Left ventricle myocardium inferior (tissue), 1 donor: Measurements from ENCODE around the gene SMG6. TPM values are rescaled to one million over a fixed set of nuclear protein-coding genes. Genes with fewer than 3 reads are reported as not detected.

Experiments used
- DNase-seq: peaks from one replicate; pipeline ENCODE4 v3.0.0-alpha.2; 2020
- H3K27ac ChIP-seq: fragments of 200-600 bp; replicated peaks from 2 replicates; pipeline ENCODE4 v1.8.0; 2021
- H3K27me3 ChIP-seq: fragments of 200-600 bp; 2 replicates; pipeline ENCODE4 v1.8.0; 2021; ENCODE audit warnings: low read depth
- H3K36me3 ChIP-seq: fragments of 200-600 bp; 2 replicates; pipeline ENCODE4 v1.8.0; 2021
- H3K4me1 ChIP-seq: fragments of 200-600 bp; 2 replicates; pipeline ENCODE4 v1.8.0; 2021
- H3K4me3 ChIP-seq: fragments of 200-600 bp; 2 replicates; pipeline ENCODE4 v1.8.0; 2021; ENCODE audit warnings: mild to moderate bottlenecking, moderate library complexity
- H3K9me3 ChIP-seq: fragments of 200-600 bp; replicated peaks from 2 replicates; pipeline ENCODE4 v1.8.0; 2021
- intact Hi-C: fragments of 100-400 bp; cut with micrococcal nuclease; formaldehyde crosslinking; loops from one replicate; pipeline ENCODE4 v1.11.0; 2022
- total RNA-seq: library from RNA; stranded (reverse); fragmentation: NEBNext Ultra II Directional; extraction: Animal tissue kit (Norgen Biotek cat#: 25700); gene quantifications from one replicate; pipeline ENCODE4 v1.2.1, GENCODE V29; 2021
- TF ChIP-seq, protein P1 (sequence below): fragments of 200-600 bp; IDR thresholded peaks from 2 replicates; pipeline ENCODE4 v1.8.0; 2021; ENCODE audit warnings: antibody characterized with exemption, mild to moderate bottlenecking, borderline replicate concordance
- donor health status: DM: no; HTN: yes; CAD: no; lungs with severe emphysema.

The SMG6 gene
- total RNA-seq, 1 donor from 2014 or later = 22.1 TPM

DNA sequence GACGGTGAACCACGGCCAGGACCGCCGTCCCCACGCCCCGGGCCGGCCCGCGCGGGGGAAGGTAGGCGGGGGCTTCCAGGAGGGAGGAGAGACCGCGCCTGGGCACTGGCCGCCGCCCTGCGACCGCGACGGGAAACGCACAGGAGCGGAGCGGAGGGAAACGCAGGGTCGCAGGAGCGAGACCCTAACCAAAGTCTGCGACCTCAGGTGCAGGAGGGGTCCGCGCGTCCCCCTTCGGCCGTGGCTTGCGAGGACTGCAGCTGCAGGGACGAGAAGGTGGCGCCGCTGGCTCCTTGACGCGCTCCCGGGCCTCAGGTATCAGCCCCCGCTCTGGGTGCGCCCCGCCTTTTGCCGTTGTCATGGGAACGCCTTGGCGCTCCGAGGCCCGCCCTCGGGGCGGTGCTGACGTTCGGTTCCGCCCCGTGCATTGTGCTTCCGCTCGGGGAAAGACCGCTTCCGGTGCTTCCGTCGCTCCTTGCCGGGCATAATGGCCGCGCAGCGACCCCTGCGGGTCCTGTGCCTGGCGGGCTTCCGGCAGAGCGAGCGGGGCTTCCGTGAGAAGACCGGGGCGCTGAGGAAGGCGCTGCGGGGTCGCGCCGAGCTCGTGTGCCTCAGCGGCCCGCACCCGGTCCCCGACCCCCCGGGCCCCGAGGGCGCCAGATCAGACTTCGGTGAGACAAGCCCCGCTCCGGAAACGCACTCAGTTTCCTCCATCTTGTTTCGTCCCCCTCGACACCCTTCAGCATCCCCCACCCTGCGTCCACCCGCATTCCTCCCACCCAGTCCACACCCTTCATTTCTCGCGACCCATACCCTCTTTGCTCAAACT lies 261.8 kb downstream of the SMG6 start, which contains the start of gene OVCA2:
Gene OVCA2, plus strand, starts transcription at position 462 of the 829 bp plus-strand sequence. Its CDS starts 26 bp downstream, at position 488.
- Histone ChIP-seq H3K27me3 (no peaks in the 10 kb centered on the region), H3K9me3 (no peaks in the 10 kb centered on the region), H3K36me3 (peaks cover 40% of the 10 kb centered on the region), H3K4me3 (peak within 1 kb of the TSS; percentile 88), H3K27ac (peak within 1 kb of the TSS; percentile 96), H3K4me1 (peaks cover 44% of the 10 kb centered on the region)
- peak; percentile 93 for DNase-seq
- intact Hi-C loops = no loop called here
- TF ChIP-seq, protein P1, sequence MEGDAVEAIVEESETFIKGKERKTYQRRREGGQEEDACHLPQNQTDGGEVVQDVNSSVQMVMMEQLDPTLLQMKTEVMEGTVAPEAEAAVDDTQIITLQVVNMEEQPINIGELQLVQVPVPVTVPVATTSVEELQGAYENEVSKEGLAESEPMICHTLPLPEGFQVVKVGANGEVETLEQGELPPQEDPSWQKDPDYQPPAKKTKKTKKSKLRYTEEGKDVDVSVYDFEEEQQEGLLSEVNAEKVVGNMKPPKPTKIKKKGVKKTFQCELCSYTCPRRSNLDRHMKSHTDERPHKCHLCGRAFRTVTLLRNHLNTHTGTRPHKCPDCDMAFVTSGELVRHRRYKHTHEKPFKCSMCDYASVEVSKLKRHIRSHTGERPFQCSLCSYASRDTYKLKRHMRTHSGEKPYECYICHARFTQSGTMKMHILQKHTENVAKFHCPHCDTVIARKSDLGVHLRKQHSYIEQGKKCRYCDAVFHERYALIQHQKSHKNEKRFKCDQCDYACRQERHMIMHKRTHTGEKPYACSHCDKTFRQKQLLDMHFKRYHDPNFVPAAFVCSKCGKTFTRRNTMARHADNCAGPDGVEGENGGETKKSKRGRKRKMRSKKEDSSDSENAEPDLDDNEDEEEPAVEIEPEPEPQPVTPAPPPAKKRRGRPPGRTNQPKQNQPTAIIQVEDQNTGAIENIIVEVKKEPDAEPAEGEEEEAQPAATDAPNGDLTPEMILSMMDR = peak; percentile 62

DNA sequence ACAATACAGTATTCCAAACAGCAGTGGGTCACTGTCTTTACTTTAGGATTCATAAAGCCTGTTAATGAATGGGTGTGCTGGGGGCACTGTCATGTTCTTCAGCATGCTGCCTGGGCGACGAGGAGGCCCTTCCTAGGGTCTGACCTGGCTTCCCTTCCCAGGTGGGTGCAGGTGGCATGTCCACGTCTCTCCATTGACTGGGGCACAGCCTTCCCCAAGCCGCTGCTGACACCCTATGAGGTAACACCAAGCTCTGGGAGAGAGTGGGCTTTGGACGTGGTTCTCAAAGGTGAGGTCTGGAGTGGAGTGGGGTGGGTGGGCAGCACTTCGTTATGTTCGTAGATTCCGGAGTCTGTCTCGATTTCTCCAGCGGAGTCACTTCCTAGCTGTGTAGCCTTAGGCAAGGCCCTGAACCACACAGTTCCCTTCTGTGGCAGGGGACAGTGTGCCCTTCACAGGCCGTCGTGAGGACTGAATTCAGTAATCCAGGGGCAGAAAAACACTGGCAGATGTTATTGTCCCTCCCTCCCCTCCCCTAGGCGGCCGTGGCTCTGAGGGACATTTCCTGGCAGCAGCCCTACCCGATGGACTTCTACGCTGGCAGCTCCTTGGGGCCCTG lies 262.5 kb downstream of the SMG6 start:
- intact Hi-C loops = no loop called here
- H3K4me1 ChIP-seq = peaks cover 44% of the 10 kb centered on the region
- H3K27me3 ChIP-seq = no peaks in the 10 kb centered on the region
- TF ChIP-seq, protein P1 = no peak
- DNase-seq = no peak
- no peaks in the 10 kb centered on the region for H3K9me3 ChIP-seq
- H3K27ac ChIP-seq = peak overlapping the region; percentile 96
- H3K36me3 ChIP-seq = peaks cover 47% of the 10 kb centered on the region
- H3K4me3 ChIP-seq = peak overlapping the region; percentile 88

DNA sequence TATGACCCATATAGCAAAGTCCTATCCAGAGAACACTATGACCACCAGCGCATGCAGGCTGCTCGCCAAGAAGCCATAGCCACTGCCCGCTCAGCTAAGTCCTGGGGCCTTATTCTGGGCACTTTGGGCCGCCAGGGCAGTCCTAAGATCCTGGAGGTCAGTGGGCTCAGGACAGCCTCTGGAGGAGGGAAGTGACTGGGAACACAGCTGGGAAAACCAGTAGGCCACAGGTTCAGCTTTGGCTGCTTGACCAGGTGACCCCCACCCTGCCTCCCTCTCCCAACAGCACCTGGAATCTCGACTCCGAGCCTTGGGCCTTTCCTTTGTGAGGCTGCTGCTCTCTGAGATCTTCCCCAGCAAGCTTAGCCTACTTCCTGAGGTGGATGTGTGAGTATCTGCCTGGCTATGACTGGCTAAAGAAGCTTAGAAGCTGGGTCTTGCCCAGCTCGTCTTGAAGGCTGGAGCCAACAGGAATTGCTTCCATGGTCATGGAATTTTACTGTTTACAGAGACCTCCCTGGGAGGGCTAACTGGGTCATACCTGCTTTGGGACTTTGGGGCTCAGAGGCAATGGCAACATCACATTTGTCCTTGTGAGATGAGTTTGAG lies 263.3 kb downstream of the SMG6 start:
- intact Hi-C loops = no loop called here
- TF ChIP-seq, protein P1 = no peak

DNA sequence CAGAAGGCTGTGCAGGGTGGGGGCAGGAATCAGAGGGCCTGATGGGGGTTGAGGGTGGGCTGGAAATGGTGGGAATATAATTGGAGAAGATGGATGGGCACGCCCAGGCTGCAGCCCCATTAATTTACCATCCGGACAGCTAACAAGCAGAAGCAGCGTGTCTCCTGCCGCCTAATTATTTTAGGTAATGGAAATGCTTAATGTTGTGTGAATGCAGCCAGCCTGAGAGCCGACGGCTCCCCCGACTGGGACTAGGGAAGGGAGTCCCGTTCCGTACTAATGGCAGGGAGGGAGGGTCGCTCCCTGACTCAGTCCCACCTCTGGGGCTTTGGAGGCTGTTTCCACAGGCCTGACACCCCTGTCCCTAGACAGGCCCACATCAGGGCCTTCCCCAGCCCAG lies 266.4 kb downstream of the SMG6 start:
- no peaks in the 10 kb centered on the region for H3K9me3 ChIP-seq
- no peak overlapping the region for H3K4me3 ChIP-seq
- intact Hi-C loops = no loop called here
- DNase-seq = no peak
- peaks cover 38% of the 10 kb centered on the region for H3K36me3 ChIP-seq
- H3K27me3 ChIP-seq = no peaks in the 10 kb centered on the region
- H3K27ac ChIP-seq = no peak overlapping the region
- TF ChIP-seq, protein P1 = no peak
- peaks cover 26% of the 10 kb centered on the region for H3K4me1 ChIP-seq

More for the DNA sequence above, 263.3 kb downstream of the SMG6 start:
- no peak overlapping the region for H3K27ac ChIP-seq
- no peak overlapping the region for H3K4me3 ChIP-seq
- H3K9me3 ChIP-seq = no peaks in the 10 kb centered on the region
- H3K27me3 ChIP-seq = no peaks in the 10 kb centered on the region
- no peak for DNase-seq
- H3K4me1 ChIP-seq = peaks cover 44% of the 10 kb centered on the region
- H3K36me3 ChIP-seq = peaks cover 53% of the 10 kb centered on the region

DNA sequence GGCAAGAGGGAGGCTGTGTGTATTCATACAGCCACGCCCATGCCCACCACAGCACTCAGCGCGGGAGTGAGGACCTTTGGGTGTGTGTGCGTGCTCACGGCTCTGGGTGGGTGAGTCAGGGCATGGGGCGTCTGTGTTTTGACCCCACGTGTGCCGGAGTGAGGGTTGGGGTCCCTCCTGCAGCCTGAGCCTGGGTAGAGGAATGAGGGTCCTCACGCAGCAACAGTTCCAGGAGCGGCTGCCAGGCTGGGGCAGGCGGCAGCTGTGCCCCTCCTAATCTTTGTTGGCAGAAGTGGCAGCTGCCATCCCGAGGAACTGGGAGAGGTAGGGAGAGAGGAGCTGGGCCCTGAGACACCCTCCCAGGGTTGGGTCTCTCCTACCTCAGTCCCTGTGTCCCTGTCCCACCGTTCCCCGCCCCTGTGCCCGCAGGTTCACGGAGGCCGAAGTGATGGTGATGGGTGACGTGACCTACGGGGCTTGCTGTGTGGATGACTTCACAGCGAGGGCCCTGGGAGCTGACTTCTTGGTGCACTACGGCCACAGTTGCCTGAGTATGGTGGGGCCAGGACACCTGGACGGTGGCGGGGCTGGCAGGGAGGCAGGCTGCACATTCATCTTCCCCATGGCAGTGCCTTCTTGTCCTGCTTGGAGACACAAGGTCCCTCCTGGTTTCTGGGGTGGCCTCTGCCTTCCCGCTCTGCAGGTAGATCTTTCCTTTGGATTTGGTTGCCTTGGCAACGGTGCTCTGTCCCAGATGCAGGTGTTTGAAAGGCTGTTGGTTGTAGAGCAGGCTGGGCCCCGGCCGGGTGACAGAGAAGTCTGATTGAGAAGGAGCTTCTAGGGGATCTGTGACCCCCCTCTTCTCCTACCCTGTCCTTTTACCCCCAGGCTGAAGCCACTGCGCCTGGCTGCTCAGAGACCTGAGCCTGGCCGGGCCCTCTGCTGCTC lies 267.8 kb downstream of the SMG6 start:
- no peaks in the 10 kb centered on the region for H3K9me3 ChIP-seq
- no peak overlapping the region for H3K27ac ChIP-seq
- H3K4me3 ChIP-seq = no peak overlapping the region
- H3K27me3 ChIP-seq = no peaks in the 10 kb centered on the region
- intact Hi-C loops = no loop called here
- H3K36me3 ChIP-seq = peaks cover 38% of the 10 kb centered on the region
- H3K4me1 ChIP-seq = peaks cover 26% of the 10 kb centered on the region
- TF ChIP-seq, protein P1 = no peak
- DNase-seq = no peak
